IMR-90 (cell line): ENCODE data around the gene ATP23. TPM values are rescaled to one million over a fixed set of nuclear protein-coding genes. Genes with fewer than 3 reads are reported as not detected.

ENCODE experiments used
- ATAC-seq: fragments of 200-7000 bp; cut with Tn5 transposase; 2 replicates; pipeline ENCODE4 v1.9.1; 2020; ENCODE audit warnings: low read depth, mild to moderate bottlenecking, moderate library complexity
- BruUV-seq: library from RNA; stranded (reverse); fragments of 400-500 nt; replicated peaks from 2 replicates; lab custom pipeline; 2021; lab: Mats Ljungman, UMichigan
- CTCF ChIA-PET: fragments of 300-600 bp; formaldehyde crosslinking; extraction: SDS; loops from one replicate; lab custom pipeline; 2021; ENCODE audit warnings: antibody characterized with exemption; lab: Yijun Ruan, JAX
- POLR2A ChIA-PET: fragments of 300-600 bp; sonication (Branson Sonifier 250); formaldehyde crosslinking; loops from one replicate; lab custom pipeline; 2022; ENCODE audit warnings: antibody characterized with exemption; ENCODE audit not compliant: unreplicated experiment; lab: Charles Lee
- DNase-seq: peaks from one replicate; pipeline ENCODE4 v3.0.0; 2013
- H2AFZ ChIP-seq: replicated peaks from 2 replicates; pipeline ENCODE3; 2013; ENCODE audit warnings: low read length, mild to moderate bottlenecking; ENCODE audit not compliant: poor library complexity
- H2AK5ac ChIP-seq: 2 replicates; pipeline ENCODE4 v1.6.1; 2013; ENCODE audit warnings: low read depth, low read length, inconsistent platforms
- H2AK9ac ChIP-seq: replicated peaks from 2 replicates; pipeline ENCODE3; 2013; ENCODE audit warnings: mild to moderate bottlenecking, low read depth, low read length, moderate library complexity; ENCODE audit not compliant: poor library complexity
- H2BK120ac ChIP-seq: 2 replicates; pipeline ENCODE4 v1.6.1; 2013; ENCODE audit warnings: low read depth, low read length, inconsistent platforms
- H2BK15ac ChIP-seq: 3 replicates; pipeline ENCODE4 v1.6.1; 2013; ENCODE audit warnings: low read depth, low read length, inconsistent platforms
- H2BK20ac ChIP-seq: 2 replicates; pipeline ENCODE4 v1.6.1; 2013; ENCODE audit warnings: low read depth, mild to moderate bottlenecking, inconsistent platforms, low read length, moderate library complexity
- H2BK5ac ChIP-seq: 2 replicates; pipeline ENCODE4 v1.6.1; 2013; ENCODE audit warnings: mild to moderate bottlenecking, low read depth, low read length, inconsistent platforms; ENCODE audit not compliant: poor library complexity, severe bottlenecking
- H3K14ac ChIP-seq: replicated peaks from 2 replicates; pipeline ENCODE4 v1.6.1; 2013; ENCODE audit warnings: low read depth, low read length, inconsistent platforms
- H3K18ac ChIP-seq: 2 replicates; pipeline ENCODE4 v1.6.1; 2013; ENCODE audit warnings: low read depth, low read length, control low read depth
- H3K23ac ChIP-seq: 2 replicates; pipeline ENCODE4 v1.6.1; 2013; ENCODE audit warnings: low read depth, low read length, inconsistent platforms
- H3K27ac ChIP-seq: 2 replicates; pipeline ENCODE4 v1.5.1; 2013; ENCODE audit warnings: mild to moderate bottlenecking, control low read depth, low read length; ENCODE audit not compliant: insufficient read depth
- H3K27me3 ChIP-seq: 2 replicates; pipeline ENCODE4 v1.6.1; 2013; ENCODE audit warnings: low read length; ENCODE audit not compliant: control insufficient read depth, insufficient read depth
- H3K36me3 ChIP-seq: 2 replicates; pipeline ENCODE4 v1.6.1; 2013; ENCODE audit warnings: low read length, mixed read lengths; ENCODE audit not compliant: control insufficient read depth, insufficient read depth
- H3K4ac ChIP-seq: 2 replicates; pipeline ENCODE4 v1.6.1; 2013; ENCODE audit warnings: low read depth, low read length, inconsistent platforms
- H3K4me1 ChIP-seq: 2 replicates; pipeline ENCODE4 v1.6.1; 2013; ENCODE audit warnings: low read length, mixed read lengths; ENCODE audit not compliant: control insufficient read depth, insufficient read depth
- H3K4me2 ChIP-seq: 2 replicates; pipeline ENCODE4 v1.6.1; 2013; ENCODE audit warnings: low read depth, mild to moderate bottlenecking, control low read depth, low read length, moderate library complexity
- H3K4me3 ChIP-seq: 2 replicates; pipeline ENCODE4 v1.5.1; 2013; ENCODE audit warnings: low read depth, mild to moderate bottlenecking, control low read depth, low read length, moderate library complexity; ENCODE audit not compliant: insufficient read depth
- H3K56ac ChIP-seq: 2 replicates; pipeline ENCODE4 v1.6.1; 2013; ENCODE audit warnings: low read length, inconsistent platforms; ENCODE audit not compliant: insufficient read depth; ENCODE audit errors: extremely low read depth
- H3K79me1 ChIP-seq, 2 experiments: 2 replicates each; pipeline ENCODE4 v1.6.1; 2013; ENCODE audit warnings: low read length in 2 of 2, inconsistent platforms in 1 of 2, low read depth in 1 of 2
- H3K9ac ChIP-seq: 2 replicates; pipeline ENCODE4 v1.6.1; 2013; ENCODE audit warnings: low read depth, low read length, control low read depth
- H3K9me1 ChIP-seq: 2 replicates; pipeline ENCODE4 v1.6.1; 2013; ENCODE audit warnings: low read length, inconsistent platforms; ENCODE audit not compliant: insufficient read depth
- H3K9me3 ChIP-seq: 2 replicates; pipeline ENCODE4 v1.6.1; 2013; ENCODE audit warnings: low read length; ENCODE audit not compliant: control insufficient read depth, insufficient read depth
- H4K20me1 ChIP-seq: 2 replicates; pipeline ENCODE4 v1.6.1; 2013; ENCODE audit warnings: low read length, inconsistent platforms; ENCODE audit not compliant: insufficient read depth
- H4K5ac ChIP-seq: 2 replicates; pipeline ENCODE4 v1.6.1; 2013; ENCODE audit warnings: mild to moderate bottlenecking, low read depth, low read length, control low read depth
- H4K8ac ChIP-seq, 2 experiments: 2 replicates each; pipeline ENCODE4 v1.6.1; 2013; ENCODE audit warnings: low read depth in 2 of 2, low read length in 2 of 2, control low read depth in 1 of 2, inconsistent platforms in 1 of 2
- H4K91ac ChIP-seq: 2 replicates; pipeline ENCODE4 v1.6.1; 2013; ENCODE audit warnings: low read depth, low read length, inconsistent platforms; ENCODE audit not compliant: insufficient read depth
- BHLHE40 ChIP-seq: fragments of 150-350 bp; IDR thresholded peaks from 2 replicates; pipeline ENCODE4 v1.6.1; 2016; ENCODE audit warnings: mild to moderate bottlenecking, low read depth, low read length
- CEBPB ChIP-seq: IDR thresholded peaks from 2 replicates; pipeline ENCODE4 v1.6.1; 2012; ENCODE audit warnings: low read depth, low read length, improper control_type of control experiment
- CHD1 ChIP-seq: IDR thresholded peaks from 2 replicates; pipeline ENCODE4 v1.6.1; 2012; ENCODE audit warnings: low read depth, low read length, improper control_type of control experiment
- FOS ChIP-seq: fragments of 150-350 bp; IDR thresholded peaks from 2 replicates; pipeline ENCODE4 v1.6.1; 2016; ENCODE audit warnings: low read depth, low read length
- MAFK ChIP-seq: IDR thresholded peaks from 2 replicates; pipeline ENCODE4 v1.6.1; 2012; ENCODE audit warnings: low read depth, low read length, improper control_type of control experiment
- MAZ ChIP-seq: IDR thresholded peaks from 2 replicates; pipeline ENCODE4 v1.6.1; 2012; ENCODE audit warnings: low read depth, mild to moderate bottlenecking, low read length, improper control_type of control experiment, moderate library complexity, borderline replicate concordance
- NFE2L2 ChIP-seq: fragments of 150-350 bp; IDR thresholded peaks from 2 replicates; pipeline ENCODE4 v1.6.1; 2016; ENCODE audit warnings: low read depth, mild to moderate bottlenecking, low read length
- POLR2A ChIP-seq: IDR thresholded peaks from 2 replicates; pipeline ENCODE4 v1.6.1; 2012; ENCODE audit warnings: mild to moderate bottlenecking, low read depth, low read length
- RAD21 ChIP-seq: IDR thresholded peaks from 2 replicates; pipeline ENCODE4 v1.6.1; 2012; ENCODE audit warnings: low read length, improper control_type of control experiment
- RCOR1 ChIP-seq: IDR thresholded peaks from 2 replicates; pipeline ENCODE4 v1.6.1; 2012; ENCODE audit warnings: mild to moderate bottlenecking, low read length, improper control_type of control experiment; ENCODE audit not compliant: insufficient replicate concordance
- RFX5 ChIP-seq: IDR thresholded peaks from 2 replicates; pipeline ENCODE4 v1.8.0; 2012; ENCODE audit warnings: low read depth, mild to moderate bottlenecking, low read length, moderate library complexity
- SMC3 ChIP-seq: fragments of 150-350 bp; IDR thresholded peaks from 2 replicates; pipeline ENCODE4 v1.6.1; 2016; ENCODE audit warnings: low read depth, mild to moderate bottlenecking, antibody characterized with exemption, low read length, moderate library complexity
- USF2 ChIP-seq: fragments of 150-350 bp; IDR thresholded peaks from 2 replicates; pipeline ENCODE4 v1.6.1; 2017; ENCODE audit warnings: mild to moderate bottlenecking, antibody characterized with exemption, low read length, low read depth
- WGBS, 2 experiments: methylation state at CpG; one replicate each; pipeline versions ENCODE4 v1.1.5 to v1.1.7; 2013; ENCODE audit warnings: missing lambda C conversion rate in 2 of 2; ENCODE audit not compliant: insufficient read length in 1 of 2; ENCODE audit errors: extremely low coverage in 2 of 2; 5-methylcytosine and 5-hydroxymethylcytosine counted together
- dilution Hi-C: fragments of 300-500 bp; cut with HindIII; formaldehyde crosslinking; loops from one replicate; pipeline ENCODE4 v1.14.3; 2018; ENCODE audit warnings: low sequenced_read_pairs; ENCODE audit not compliant: unreplicated experiment
- in situ Hi-C: fragments of 300-500 bp; cut with MboI; formaldehyde crosslinking; loops from 3 replicates; pipeline ENCODE4 v1.14.3; 2019; ENCODE audit warnings: low sequenced_read_pairs, inconsistent platforms, mixed read lengths
- intact Hi-C: fragments of 100-400 bp; cut with micrococcal nuclease; formaldehyde crosslinking; loops from 2 replicates; pipeline ENCODE4 v1.10.0; 2022
- polyA plus RNA-seq, 3 experiments: library from polyadenylated mRNA; depleted of rRNA; stranded (reverse); fragments of >200 nt; gene quantifications; 2 replicates each; pipeline ENCODE4 v1.2.3, GENCODE V29; 2012; ENCODE audit warnings: low replicate concordance in 1 of 3
- total RNA-seq: library from RNA; depleted of rRNA; stranded (reverse); fragments of >200 nt; gene quantifications from 2 replicates; pipeline ENCODE4 v1.2.3, GENCODE V29; 2012
- TF ChIP-seq, protein P1 (sequence below): conservative IDR thresholded peaks from 2 replicates; pipeline ENCODE4 v1.5.1; 2012; ENCODE audit warnings: mild to moderate bottlenecking, low read depth, low read length, improper control_type of control experiment
- TF ChIP-seq, protein P2 (sequence below): fragments of 150-350 bp; IDR thresholded peaks from 2 replicates; pipeline ENCODE4 v1.6.1; 2016; ENCODE audit warnings: low read depth, mild to moderate bottlenecking, low read length, moderate library complexity, borderline replicate concordance

Gene ATP23
- total and polyA plus RNA-seq, 2 of the 4 experiments (the other 2 are of a cell fraction), result 6.4 to 7.2 TPM

- WGBS, 2 experiments, result no CpG with 5 or more reads among the region's 3 CpGs
- Histone ChIP-seq H3K4ac (no peak overlapping the region), H2AFZ (no peak overlapping the region), H3K27me3 (no peaks in the 10 kb centered on the region), H3K14ac (no peak overlapping the region), H2BK20ac (no peak overlapping the region), H3K56ac (no peak overlapping the region), H3K9me1 (no peaks in the 10 kb centered on the region), H4K20me1 (no peaks in the 10 kb centered on the region), H2AK9ac (no peak overlapping the region), H2AK5ac (no peak overlapping the region), H3K27ac (no peak overlapping the region), H3K4me2 (no peak overlapping the region), H3K79me1 (no peaks in the 10 kb centered on the region), H3K18ac (no peak overlapping the region), H2BK15ac (no peak overlapping the region), H3K4me3 (no peak overlapping the region), H4K91ac (no peak overlapping the region), H4K8ac (no peak overlapping the region), H3K23ac (no peak overlapping the region), H2BK120ac (no peak overlapping the region), H2BK5ac (no peak overlapping the region), H3K9me3 (no peaks in the 10 kb centered on the region), H3K36me3 (no peaks in the 10 kb centered on the region), H3K9ac (no peak overlapping the region), H3K4me1 (no peaks in the 10 kb centered on the region), H4K5ac (no peak overlapping the region)
- intact Hi-C loops, result no loop called here
- TF ChIP-seq, protein P1, sequence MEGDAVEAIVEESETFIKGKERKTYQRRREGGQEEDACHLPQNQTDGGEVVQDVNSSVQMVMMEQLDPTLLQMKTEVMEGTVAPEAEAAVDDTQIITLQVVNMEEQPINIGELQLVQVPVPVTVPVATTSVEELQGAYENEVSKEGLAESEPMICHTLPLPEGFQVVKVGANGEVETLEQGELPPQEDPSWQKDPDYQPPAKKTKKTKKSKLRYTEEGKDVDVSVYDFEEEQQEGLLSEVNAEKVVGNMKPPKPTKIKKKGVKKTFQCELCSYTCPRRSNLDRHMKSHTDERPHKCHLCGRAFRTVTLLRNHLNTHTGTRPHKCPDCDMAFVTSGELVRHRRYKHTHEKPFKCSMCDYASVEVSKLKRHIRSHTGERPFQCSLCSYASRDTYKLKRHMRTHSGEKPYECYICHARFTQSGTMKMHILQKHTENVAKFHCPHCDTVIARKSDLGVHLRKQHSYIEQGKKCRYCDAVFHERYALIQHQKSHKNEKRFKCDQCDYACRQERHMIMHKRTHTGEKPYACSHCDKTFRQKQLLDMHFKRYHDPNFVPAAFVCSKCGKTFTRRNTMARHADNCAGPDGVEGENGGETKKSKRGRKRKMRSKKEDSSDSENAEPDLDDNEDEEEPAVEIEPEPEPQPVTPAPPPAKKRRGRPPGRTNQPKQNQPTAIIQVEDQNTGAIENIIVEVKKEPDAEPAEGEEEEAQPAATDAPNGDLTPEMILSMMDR, result no peak
- TF ChIP-seq SMC3 (no peak), FOS (no peak), CHD1 (no peak), MAFK (no peak), CEBPB (no peak), NFE2L2 (no peak), POLR2A (no peak), RCOR1 (no peak), BHLHE40 (no peak), RFX5 (no peak), USF2 (no peak), MAZ (no peak), RAD21 (no peak)
- TF ChIP-seq, protein P2, sequence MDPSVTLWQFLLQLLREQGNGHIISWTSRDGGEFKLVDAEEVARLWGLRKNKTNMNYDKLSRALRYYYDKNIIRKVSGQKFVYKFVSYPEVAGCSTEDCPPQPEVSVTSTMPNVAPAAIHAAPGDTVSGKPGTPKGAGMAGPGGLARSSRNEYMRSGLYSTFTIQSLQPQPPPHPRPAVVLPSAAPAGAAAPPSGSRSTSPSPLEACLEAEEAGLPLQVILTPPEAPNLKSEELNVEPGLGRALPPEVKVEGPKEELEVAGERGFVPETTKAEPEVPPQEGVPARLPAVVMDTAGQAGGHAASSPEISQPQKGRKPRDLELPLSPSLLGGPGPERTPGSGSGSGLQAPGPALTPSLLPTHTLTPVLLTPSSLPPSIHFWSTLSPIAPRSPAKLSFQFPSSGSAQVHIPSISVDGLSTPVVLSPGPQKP, result no peak
- dilution Hi-C loops, result no loop called here
- ATAC-seq, result no peak
- CTCF ChIA-PET, result no interaction called here
- POLR2A ChIA-PET, result no interaction called here
- BruUV-seq, result no TSS peak
- DNase-seq, result no peak
- in situ Hi-C loops, result no loop called here
Measured at GRCh38 chr12:58008634-58009033, 67.3 kb downstream of the ATP23 start.
